Forelimb muscle (tissue), 1 donor: ENCODE results near the gene SPNS3. TPM values are rescaled to one million over a fixed set of nuclear protein-coding genes. Genes with fewer than 3 reads are reported as not detected.

ENCODE experiments used
- DNase-seq: peaks from one replicate; pipeline ENCODE4 v3.0.0-alpha.2; 2013; ENCODE audit warnings: low read depth
- polyA plus RNA-seq: library from polyadenylated mRNA; unstranded; fragments of 120-200 nt; gene quantifications from one replicate; pipeline ENCODE4 v1.2.1, GENCODE V29; 2013; ENCODE audit not compliant: insufficient read length

SPNS3 gene
- polyA plus RNA-seq, 1 donor, result 0.61 TPM

GRCh38 chr17:4427505-4427904 is 6.2 kb upstream of the SPNS3 start:
- no peak for DNase-seq

- DNase-seq, result no peak
Observed at GRCh38 chr17:4436381-4436780, 2.6 kb downstream of the SPNS3 start.

GRCh38 chr17:4436846-4437245 is 3.1 kb downstream of the SPNS3 start:
- no peak for DNase-seq

GRCh38 chr17:4438162-4438944 is 4.6 kb downstream of the SPNS3 start:
- no peak for DNase-seq

- no peak for DNase-seq
Observed at GRCh38 chr17:4440021-4440420, 6.3 kb downstream of the SPNS3 start.

- peak; percentile 38 for DNase-seq
Observed at GRCh38 chr17:4440690-4441686, 7.2 kb downstream of the SPNS3 start.

- no peak for DNase-seq
Observed at GRCh38 chr17:4442582-4442981, 8.8 kb downstream of the SPNS3 start.

- peak; percentile 19 for DNase-seq
Observed at GRCh38 chr17:4443476-4443875, 9.7 kb downstream of the SPNS3 start.

- DNase-seq, result no peak
Observed at GRCh38 chr17:4444782-4445473, 11.2 kb downstream of the SPNS3 start.

- DNase-seq, result no peak
Observed at GRCh38 chr17:4445731-4446130, 12.0 kb downstream of the SPNS3 start.

GRCh38 chr17:4446326-4447071 is 12.8 kb downstream of the SPNS3 start:
- no peak for DNase-seq

- no peak for DNase-seq
Observed at GRCh38 chr17:4448197-4448980, 14.6 kb downstream of the SPNS3 start.

- DNase-seq, result no peak
Observed at GRCh38 chr17:4449736-4450135, 16.0 kb downstream of the SPNS3 start.

- DNase-seq, result no peak
Observed at GRCh38 chr17:4450710-4451316, 17.1 kb downstream of the SPNS3 start.

GRCh38 chr17:4453812-4454591 is 20.3 kb downstream of the SPNS3 start:
- no peak for DNase-seq

GRCh38 chr17:4460661-4461060 is 26.9 kb downstream of the SPNS3 start:
- DNase-seq, result no peak

GRCh38 chr17:4463818-4464476 is 30.2 kb downstream of the SPNS3 start:
- no peak for DNase-seq

- DNase-seq, result no peak
Observed at GRCh38 chr17:4465786-4466185, 32.0 kb downstream of the SPNS3 start.

GRCh38 chr17:4467287-4467686 is 33.5 kb downstream of the SPNS3 start:
- DNase-seq, result no peak
